Osteoblast (primary cell): ENCODE results near the gene KIAA1671. TPM values are rescaled to one million over a fixed set of nuclear protein-coding genes. Genes with fewer than 3 reads are reported as not detected.

Experiments used
- DNase-seq: peaks from one replicate; pipeline ENCODE4 v3.0.0; 2011; ENCODE audit warnings: low spot score, mixed read lengths; ENCODE audit not compliant: insufficient read length; ENCODE audit errors: missing footprints
- H2AFZ ChIP-seq: 2 replicates; pipeline ENCODE4 v1.6.0; 2011; ENCODE audit warnings: mild to moderate bottlenecking, low read length
- H3K27ac ChIP-seq: 2 replicates; pipeline ENCODE4 v1.5.1; 2011; ENCODE audit warnings: mild to moderate bottlenecking, low read depth, low read length, moderate library complexity
- H3K27me3 ChIP-seq: 2 replicates; pipeline ENCODE4 v1.6.0; 2012; ENCODE audit warnings: mild to moderate bottlenecking, control low read depth, inconsistent platforms, low read length, moderate library complexity; ENCODE audit not compliant: insufficient read depth
- H3K36me3 ChIP-seq: 2 replicates; pipeline ENCODE4 v1.5.1; 2011; ENCODE audit warnings: mild to moderate bottlenecking, low read length, control low read depth, moderate library complexity; ENCODE audit not compliant: insufficient read depth
- H3K4me1 ChIP-seq: 2 replicates; pipeline ENCODE4 v1.5.1; 2011; ENCODE audit warnings: mild to moderate bottlenecking, low read length, control low read depth, moderate library complexity; ENCODE audit not compliant: insufficient read depth
- H3K4me2 ChIP-seq: 2 replicates; pipeline ENCODE4 v1.6.0; 2011; ENCODE audit warnings: mild to moderate bottlenecking, low read length; ENCODE audit not compliant: insufficient read depth
- H3K4me3 ChIP-seq: fragments of 200-600 bp; sonication (generic); 3 replicates; pipeline ENCODE4 v1.5.1; 2012; ENCODE audit warnings: mild to moderate bottlenecking, low read length, inconsistent platforms; ENCODE audit not compliant: insufficient read depth
- H3K79me2 ChIP-seq: 2 replicates; pipeline ENCODE4 v1.6.0; 2012; ENCODE audit warnings: mild to moderate bottlenecking, low read length, control low read depth, inconsistent platforms; ENCODE audit not compliant: insufficient read depth
- H3K9me3 ChIP-seq: 2 replicates; pipeline ENCODE4 v1.5.1; 2011; ENCODE audit warnings: low read depth, low read length, control low read depth
- H4K20me1 ChIP-seq: 2 replicates; pipeline ENCODE4 v1.6.0; 2012; ENCODE audit warnings: mild to moderate bottlenecking, low read length, control low read depth; ENCODE audit not compliant: insufficient read depth
- total RNA-seq: library from RNA; depleted of rRNA; stranded (reverse); fragments of >200 nt; gene quantifications from 2 replicates; pipeline ENCODE4 v1.2.3, GENCODE V29; 2012
- TF ChIP-seq, protein P1 (sequence below): IDR thresholded peaks from 2 replicates; pipeline ENCODE4 v1.5.1; 2011; ENCODE audit warnings: mild to moderate bottlenecking, low read depth, low read length, moderate library complexity; ENCODE audit errors: extremely low read depth

KIAA1671 gene
- total RNA-seq, 1 donor: 16.6 TPM

DNA sequence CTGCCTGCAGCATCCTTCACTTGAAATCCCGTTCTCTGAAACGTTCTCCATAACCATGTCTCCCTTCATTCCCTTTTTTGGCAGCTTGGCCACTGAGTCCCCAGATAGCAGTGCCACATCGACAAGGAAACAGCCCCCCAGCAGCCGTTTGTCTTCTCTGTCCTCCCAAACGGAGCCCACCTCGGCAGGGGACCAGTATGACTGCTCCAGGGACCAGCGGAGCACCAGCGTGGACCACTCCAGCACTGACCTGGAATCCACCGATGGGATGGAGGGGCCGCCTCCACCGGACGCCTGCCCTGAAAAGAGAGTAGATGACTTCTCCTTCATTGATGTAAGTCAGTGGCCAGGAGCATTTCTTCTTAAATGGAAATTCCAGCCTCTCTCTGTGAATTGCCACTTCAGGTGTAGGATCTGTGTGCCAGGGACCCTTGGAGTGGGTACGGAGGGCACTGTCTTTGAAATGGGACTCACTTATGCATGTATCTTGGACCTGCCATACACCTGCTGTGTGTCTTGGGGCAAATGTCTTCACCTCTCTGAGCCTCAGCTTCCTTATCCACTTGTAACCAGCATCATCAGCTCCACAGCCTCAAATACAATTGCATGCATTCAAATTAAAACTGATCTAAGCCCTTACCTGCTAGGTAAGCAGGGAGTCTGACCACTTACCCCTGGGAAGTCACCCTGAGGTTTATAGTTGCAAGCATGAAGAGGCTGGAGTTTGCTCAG is 221.8 kb downstream of the KIAA1671 start:
- Histone ChIP-seq H3K4me2 (no peak overlapping the region), H4K20me1 (peaks cover 3% of the 10 kb centered on the region), H3K27ac (no peak overlapping the region), H3K27me3 (no peaks in the 10 kb centered on the region), H2AFZ (no peak overlapping the region), H3K9me3 (no peaks in the 10 kb centered on the region), H3K36me3 (peaks cover 5% of the 10 kb centered on the region), H3K4me1 (peaks cover 7% of the 10 kb centered on the region), H3K4me3 (no peak overlapping the region), H3K79me2 (no peaks in the 10 kb centered on the region)
- peak; percentile 6 for DNase-seq
- TF ChIP-seq, protein P1, sequence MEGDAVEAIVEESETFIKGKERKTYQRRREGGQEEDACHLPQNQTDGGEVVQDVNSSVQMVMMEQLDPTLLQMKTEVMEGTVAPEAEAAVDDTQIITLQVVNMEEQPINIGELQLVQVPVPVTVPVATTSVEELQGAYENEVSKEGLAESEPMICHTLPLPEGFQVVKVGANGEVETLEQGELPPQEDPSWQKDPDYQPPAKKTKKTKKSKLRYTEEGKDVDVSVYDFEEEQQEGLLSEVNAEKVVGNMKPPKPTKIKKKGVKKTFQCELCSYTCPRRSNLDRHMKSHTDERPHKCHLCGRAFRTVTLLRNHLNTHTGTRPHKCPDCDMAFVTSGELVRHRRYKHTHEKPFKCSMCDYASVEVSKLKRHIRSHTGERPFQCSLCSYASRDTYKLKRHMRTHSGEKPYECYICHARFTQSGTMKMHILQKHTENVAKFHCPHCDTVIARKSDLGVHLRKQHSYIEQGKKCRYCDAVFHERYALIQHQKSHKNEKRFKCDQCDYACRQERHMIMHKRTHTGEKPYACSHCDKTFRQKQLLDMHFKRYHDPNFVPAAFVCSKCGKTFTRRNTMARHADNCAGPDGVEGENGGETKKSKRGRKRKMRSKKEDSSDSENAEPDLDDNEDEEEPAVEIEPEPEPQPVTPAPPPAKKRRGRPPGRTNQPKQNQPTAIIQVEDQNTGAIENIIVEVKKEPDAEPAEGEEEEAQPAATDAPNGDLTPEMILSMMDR: no peak

DNA sequence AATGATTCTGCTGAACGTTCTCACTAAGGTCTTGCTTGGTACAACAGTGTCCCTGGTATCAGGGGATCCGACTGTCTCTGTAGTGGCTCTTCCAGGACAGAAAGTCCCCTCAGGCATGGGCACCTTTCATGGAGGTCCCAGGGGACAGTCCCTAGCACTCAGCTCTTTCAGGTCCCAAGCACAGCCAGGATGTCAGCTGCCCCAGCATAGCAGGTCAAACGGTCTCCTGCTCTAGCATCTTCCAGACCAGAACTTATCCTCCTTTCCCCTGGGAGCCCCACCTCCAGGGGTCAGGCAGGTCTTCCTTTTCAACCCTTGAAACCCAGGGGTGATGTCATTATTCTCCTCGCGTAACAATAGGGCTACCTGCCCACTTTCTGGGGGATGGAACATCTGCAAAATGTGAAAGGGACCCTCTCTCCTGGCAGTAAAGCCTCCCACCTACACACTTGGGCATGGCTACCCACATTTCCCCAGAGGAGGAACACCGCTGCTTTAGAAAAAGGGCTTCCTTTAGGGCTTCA is 222.4 kb downstream of the KIAA1671 start:
- H3K36me3 ChIP-seq: peaks cover 5% of the 10 kb centered on the region
- H4K20me1 ChIP-seq: no peaks in the 10 kb centered on the region
- H3K4me3 ChIP-seq: no peak overlapping the region
- H3K9me3 ChIP-seq: peaks cover 3% of the 10 kb centered on the region
- H3K79me2 ChIP-seq: no peaks in the 10 kb centered on the region
- TF ChIP-seq, protein P1: no peak
- no peak overlapping the region for H3K27ac ChIP-seq
- no peak overlapping the region for H3K4me2 ChIP-seq
- peak; percentile 56 for DNase-seq
- H2AFZ ChIP-seq: no peak overlapping the region
- H3K27me3 ChIP-seq: no peaks in the 10 kb centered on the region
- H3K4me1 ChIP-seq: peaks cover 7% of the 10 kb centered on the region

DNA sequence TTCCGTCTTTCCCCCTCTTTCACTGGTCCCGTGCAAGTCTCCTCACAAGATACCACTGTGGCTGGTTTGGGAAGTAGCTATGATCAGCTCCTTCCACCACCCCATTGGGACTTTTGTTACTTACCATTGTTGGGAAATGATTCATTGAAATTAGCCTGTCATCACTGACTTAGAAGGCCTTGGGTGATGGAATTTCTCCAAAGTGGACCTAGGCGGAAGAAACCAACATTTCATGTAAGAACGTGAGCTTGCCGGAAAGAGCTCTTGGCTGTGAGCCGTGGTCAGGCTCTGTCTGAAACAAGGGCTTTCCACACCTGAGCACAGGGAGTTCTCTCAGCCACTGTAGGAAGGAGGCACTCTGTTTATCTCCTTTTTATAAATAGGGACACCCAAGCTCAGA is 223.7 kb downstream of the KIAA1671 start:
- Histone ChIP-seq H2AFZ (no peak overlapping the region), H3K36me3 (peaks cover 5% of the 10 kb centered on the region), H3K9me3 (peaks cover 4% of the 10 kb centered on the region), H3K4me2 (no peak overlapping the region), H3K79me2 (no peaks in the 10 kb centered on the region), H3K4me3 (no peak overlapping the region), H3K4me1 (peaks cover 7% of the 10 kb centered on the region), H3K27ac (no peak overlapping the region), H4K20me1 (no peaks in the 10 kb centered on the region), H3K27me3 (no peaks in the 10 kb centered on the region)
- peak; percentile 93 for DNase-seq
- TF ChIP-seq, protein P1: no peak

DNA sequence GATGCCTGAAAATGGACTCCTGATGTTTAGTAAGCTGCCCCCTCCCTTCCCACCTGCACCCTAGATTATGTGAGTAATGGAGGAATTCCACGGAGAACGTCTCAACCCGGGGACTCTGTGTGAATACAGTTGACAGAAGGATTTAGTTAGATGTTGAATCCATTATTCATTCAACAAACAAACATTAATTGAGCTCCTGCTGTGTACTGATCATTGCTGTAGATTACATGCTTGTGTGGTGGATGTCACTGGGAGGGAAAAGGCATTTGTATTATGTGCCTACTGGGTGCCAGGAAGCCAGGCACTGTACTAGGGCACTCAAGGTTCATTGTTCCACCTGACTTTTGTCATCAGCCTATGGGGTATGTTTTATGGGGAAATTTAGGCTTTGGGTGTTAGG is 224.3 kb downstream of the KIAA1671 start:
- H3K9me3 ChIP-seq: peaks cover 4% of the 10 kb centered on the region
- DNase-seq: no peak
- no peaks in the 10 kb centered on the region for H3K79me2 ChIP-seq
- peaks cover 5% of the 10 kb centered on the region for H3K36me3 ChIP-seq
- H2AFZ ChIP-seq: no peak overlapping the region
- no peak overlapping the region for H3K4me3 ChIP-seq
- H3K27me3 ChIP-seq: no peaks in the 10 kb centered on the region
- H3K4me2 ChIP-seq: no peak overlapping the region
- peaks cover 7% of the 10 kb centered on the region for H3K4me1 ChIP-seq
- TF ChIP-seq, protein P1: no peak
- no peak overlapping the region for H3K27ac ChIP-seq
- no peaks in the 10 kb centered on the region for H4K20me1 ChIP-seq
